IPS-15b (cell line): Measurements from ENCODE around the gene MED22.
"Not testable (repeated sequence)": the region's sequence is repeated elsewhere in the genome, so short reads cannot be mapped to it uniquely, and the experiment has no call there.

Experiments used
- H3K27me3 ChIP-seq: one replicate; pipeline ENCODE4 v1.6.1; 2013; ENCODE audit warnings: low read length; ENCODE audit not compliant: control insufficient read depth, insufficient read depth
- H3K36me3 ChIP-seq: one replicate; pipeline ENCODE4 v1.6.1; 2013; ENCODE audit warnings: low read length; ENCODE audit not compliant: control insufficient read depth, insufficient read depth
- H3K4me1 ChIP-seq: one replicate; pipeline ENCODE4 v1.6.1; 2013; ENCODE audit warnings: mild to moderate bottlenecking, low read length; ENCODE audit not compliant: control insufficient read depth, insufficient read depth
- H3K4me3 ChIP-seq: one replicate; pipeline ENCODE4 v1.5.1; 2013; ENCODE audit warnings: low read depth, low read length
- H3K9ac ChIP-seq: one replicate; pipeline ENCODE4 v1.6.1; 2013; ENCODE audit warnings: low read depth, mild to moderate bottlenecking, low read length
- H3K9me3 ChIP-seq: one replicate; pipeline ENCODE4 v1.6.1; 2013; ENCODE audit warnings: mild to moderate bottlenecking, low read length; ENCODE audit not compliant: control insufficient read depth, insufficient read depth

The MED22 gene

GRCh38 chr9:133329306-133330156 is 18.4 kb downstream of the MED22 start:
- not testable (repeated sequence) for H3K9me3 ChIP-seq

GRCh38 chr9:133327834-133328484 is 20.0 kb downstream of the MED22 start:
- no peak overlapping the region for H3K9ac ChIP-seq
- no peak overlapping the region for H3K4me3 ChIP-seq
- H3K36me3 ChIP-seq: peaks cover 23% of the 10 kb centered on the region
- no peaks in the 10 kb centered on the region for H3K9me3 ChIP-seq
- no peaks in the 10 kb centered on the region for H3K4me1 ChIP-seq
- no peaks in the 10 kb centered on the region for H3K27me3 ChIP-seq

More at GRCh38 chr9:133329306-133330156, 18.4 kb downstream of the MED22 start:
- H3K4me1 ChIP-seq, H3K9ac ChIP-seq, H3K4me3 ChIP-seq, H3K27me3 ChIP-seq: not testable (repeated sequence)
- peaks cover 34% of the 10 kb centered on the region for H3K36me3 ChIP-seq

DNA sequence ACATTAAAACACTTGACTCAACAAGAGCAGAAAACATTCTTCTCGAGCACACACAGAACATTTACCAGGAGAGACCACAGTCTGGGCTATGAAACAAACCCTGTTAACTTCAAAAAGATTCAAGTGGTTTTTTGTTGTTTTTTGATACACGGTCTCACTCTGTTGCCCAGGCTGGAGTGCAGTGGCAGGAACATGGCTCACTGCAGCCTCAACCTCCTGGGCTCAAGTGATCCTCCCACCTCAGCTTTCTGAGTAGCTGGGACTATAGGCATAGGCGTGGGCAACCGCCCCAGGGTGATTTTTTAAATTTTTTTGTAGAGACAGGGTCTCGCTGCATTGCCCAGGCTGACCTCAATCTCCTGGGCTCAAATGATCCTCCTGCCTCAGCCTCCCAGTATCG is 20.9 kb downstream of the MED22 start:
- H3K9me3 ChIP-seq, H3K4me3 ChIP-seq, H3K4me1 ChIP-seq, H3K27me3 ChIP-seq, H3K9ac ChIP-seq: not testable (repeated sequence)
- peaks cover 13% of the 10 kb centered on the region for H3K36me3 ChIP-seq

- Histone ChIP-seq H3K27me3 (no peaks in the 10 kb centered on the region), H3K4me3 (no peak overlapping the region), H3K36me3 (no peaks in the 10 kb centered on the region), H3K9ac (no peak overlapping the region), H3K9me3 (no peaks in the 10 kb centered on the region), H3K4me1 (no peaks in the 10 kb centered on the region)
Observed at GRCh38 chr9:133323991-133324703, 23.8 kb downstream of the MED22 start.

GRCh38 chr9:133323211-133323610 is 24.7 kb downstream of the MED22 start:
- no peak overlapping the region for H3K9ac ChIP-seq
- no peaks in the 10 kb centered on the region for H3K4me1 ChIP-seq
- H3K4me3 ChIP-seq: no peak overlapping the region
- no peaks in the 10 kb centered on the region for H3K27me3 ChIP-seq
- H3K9me3 ChIP-seq: no peaks in the 10 kb centered on the region
- no peaks in the 10 kb centered on the region for H3K36me3 ChIP-seq

DNA sequence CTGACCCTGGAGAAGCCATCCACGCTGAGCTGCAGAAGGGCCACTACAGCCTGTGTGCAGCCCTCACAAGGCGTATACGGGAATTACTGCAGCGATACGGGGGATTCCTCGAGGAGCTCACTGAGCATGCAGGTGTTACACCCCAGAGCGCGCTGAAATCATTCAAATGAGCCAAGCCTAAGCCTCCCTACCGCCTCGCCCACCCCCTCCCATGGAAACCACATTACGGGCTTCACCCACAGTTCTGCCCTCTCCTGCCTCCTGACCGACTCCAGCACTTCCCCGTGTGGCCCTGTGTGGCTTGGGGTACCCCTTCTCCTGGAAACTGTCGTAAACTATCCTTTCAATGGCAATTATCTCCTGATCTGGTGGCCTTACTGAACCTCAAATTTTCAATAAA is 25.2 kb downstream of the MED22 start:
- H3K27me3 ChIP-seq: no peaks in the 10 kb centered on the region
- no peaks in the 10 kb centered on the region for H3K9me3 ChIP-seq
- no peak overlapping the region for H3K4me3 ChIP-seq
- H3K9ac ChIP-seq: no peak overlapping the region
- H3K36me3 ChIP-seq: no peaks in the 10 kb centered on the region
- H3K4me1 ChIP-seq: no peaks in the 10 kb centered on the region

- Histone ChIP-seq H3K9me3 (no peaks in the 10 kb centered on the region), H3K9ac (no peak overlapping the region), H3K4me3 (no peak overlapping the region), H3K36me3 (no peaks in the 10 kb centered on the region), H3K27me3 (no peaks in the 10 kb centered on the region), H3K4me1 (no peaks in the 10 kb centered on the region)
Observed at GRCh38 chr9:133321411-133321935, 26.5 kb downstream of the MED22 start.

GRCh38 chr9:133320421-133320881 is 27.5 kb downstream of the MED22 start:
- H3K4me3 ChIP-seq: no peak overlapping the region
- H3K9me3 ChIP-seq: no peaks in the 10 kb centered on the region
- H3K36me3 ChIP-seq: no peaks in the 10 kb centered on the region
- H3K9ac ChIP-seq: no peak overlapping the region
- H3K27me3 ChIP-seq: no peaks in the 10 kb centered on the region
- H3K4me1 ChIP-seq: no peaks in the 10 kb centered on the region

- H3K36me3 ChIP-seq, H3K4me3 ChIP-seq, H3K9me3 ChIP-seq, H3K27me3 ChIP-seq, H3K4me1 ChIP-seq, H3K9ac ChIP-seq: not testable (repeated sequence)
Observed at GRCh38 chr9:133317551-133317950, 30.4 kb downstream of the MED22 start.

GRCh38 chr9:133315997-133316396 is 31.9 kb downstream of the MED22 start:
- H3K4me3 ChIP-seq: no peak overlapping the region
- H3K9ac ChIP-seq: no peak overlapping the region
- no peaks in the 10 kb centered on the region for H3K9me3 ChIP-seq
- H3K27me3 ChIP-seq: no peaks in the 10 kb centered on the region
- H3K4me1 ChIP-seq: no peaks in the 10 kb centered on the region
- H3K36me3 ChIP-seq: no peaks in the 10 kb centered on the region

DNA sequence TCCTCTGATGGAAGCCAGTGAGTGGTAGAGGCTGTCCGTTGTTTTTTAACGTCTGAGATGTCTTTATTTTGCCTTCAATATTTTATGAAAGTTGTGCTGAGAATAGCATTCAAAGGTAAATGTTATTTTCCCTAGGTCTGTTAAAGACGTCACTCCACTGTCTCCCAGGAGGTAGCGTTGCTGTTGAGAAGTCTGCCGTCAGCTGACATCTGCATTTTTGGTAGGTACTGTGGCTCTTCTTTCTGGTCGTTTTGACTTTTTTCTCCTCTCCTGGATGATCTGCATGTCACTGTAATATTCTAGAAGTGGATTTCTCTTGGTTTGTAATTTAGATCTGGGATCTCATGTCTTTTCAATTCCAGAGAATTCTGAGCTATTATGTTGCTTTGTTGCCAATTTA is 38.3 kb downstream of the MED22 start:
- no peaks in the 10 kb centered on the region for H3K27me3 ChIP-seq
- H3K4me1 ChIP-seq: no peaks in the 10 kb centered on the region
- H3K36me3 ChIP-seq: no peaks in the 10 kb centered on the region
- no peaks in the 10 kb centered on the region for H3K9me3 ChIP-seq
- H3K4me3 ChIP-seq: no peak overlapping the region
- no peak overlapping the region for H3K9ac ChIP-seq
